GM12878 (cell line): ENCODE data around the gene CCR5AS.
A peak's percentile ranks its signal among the peaks of the same experiment; 100 is the strongest.

Source experiments
- ETV6 ChIP-seq, 2 experiments: fragments of 450-650 bp in 1 of 2; IDR thresholded peaks in 1 of 2; conservative IDR thresholded peaks in 1 of 2; 2 replicates each; pipeline ENCODE4 v1.6.1; 2014; ENCODE audit warnings: antibody characterized with exemption in 1 of 2, borderline replicate concordance in 1 of 2, low read depth in 1 of 2, mild to moderate bottlenecking in 1 of 2, moderate library complexity in 1 of 2
- IRF4 ChIP-seq: IDR thresholded peaks from 2 replicates; pipeline ENCODE4 v1.6.1; 2011; ENCODE audit warnings: low read depth, low read length
- IRF5 ChIP-seq: fragments of 450-650 bp; IDR thresholded peaks from 2 replicates; pipeline ENCODE4 v1.6.1; 2017; ENCODE audit warnings: borderline replicate concordance
- KLF5 ChIP-seq: fragments of 450-650 bp; IDR thresholded peaks from 2 replicates; pipeline ENCODE4 v1.6.1; 2014; ENCODE audit warnings: mild to moderate bottlenecking; ENCODE audit not compliant: partially characterized antibody
- MYB ChIP-seq: fragments of 150-350 bp; IDR thresholded peaks from 2 replicates; pipeline ENCODE4 v1.6.1; 2014; ENCODE audit warnings: mild to moderate bottlenecking, low read depth, low read length, borderline replicate concordance
- RB1 ChIP-seq: fragments of 450-650 bp; formaldehyde crosslinking; IDR thresholded peaks from 2 replicates; pipeline ENCODE4 v1.6.1; 2017; ENCODE audit warnings: mild to moderate bottlenecking, borderline replicate concordance
- RELB ChIP-seq: fragments of 450-650 bp; IDR thresholded peaks from 2 replicates; pipeline ENCODE4 v1.6.1; 2017; ENCODE audit warnings: low read depth, mild to moderate bottlenecking, moderate library complexity
- SMARCA5 ChIP-seq: fragments of 450-650 bp; IDR thresholded peaks from 2 replicates; pipeline ENCODE4 v1.6.1; 2017; ENCODE audit warnings: mild to moderate bottlenecking
- SRF ChIP-seq, 2 experiments: IDR thresholded peaks; 2 replicates each; pipeline ENCODE4 v1.6.1; 2011; ENCODE audit warnings: low read depth in 2 of 2, low read length in 2 of 2, mild to moderate bottlenecking in 1 of 2, moderate library complexity in 1 of 2
- ZNF217 ChIP-seq: fragments of 450-650 bp; IDR thresholded peaks from 2 replicates; pipeline ENCODE4 v1.6.1; 2017; ENCODE audit warnings: antibody characterized with exemption, mild to moderate bottlenecking
- ZNF24 ChIP-seq: fragments of 450-650 bp; IDR thresholded peaks from 2 replicates; pipeline ENCODE4 v1.6.1; 2017; ENCODE audit warnings: antibody characterized with exemption, mild to moderate bottlenecking
- TF ChIP-seq, protein P1 (sequence below): fragments of 450-650 bp; formaldehyde crosslinking; IDR thresholded peaks from 2 replicates; pipeline ENCODE4 v1.4.0; 2022; ENCODE audit warnings: mild to moderate bottlenecking, moderate library complexity

The CCR5AS gene

DNA sequence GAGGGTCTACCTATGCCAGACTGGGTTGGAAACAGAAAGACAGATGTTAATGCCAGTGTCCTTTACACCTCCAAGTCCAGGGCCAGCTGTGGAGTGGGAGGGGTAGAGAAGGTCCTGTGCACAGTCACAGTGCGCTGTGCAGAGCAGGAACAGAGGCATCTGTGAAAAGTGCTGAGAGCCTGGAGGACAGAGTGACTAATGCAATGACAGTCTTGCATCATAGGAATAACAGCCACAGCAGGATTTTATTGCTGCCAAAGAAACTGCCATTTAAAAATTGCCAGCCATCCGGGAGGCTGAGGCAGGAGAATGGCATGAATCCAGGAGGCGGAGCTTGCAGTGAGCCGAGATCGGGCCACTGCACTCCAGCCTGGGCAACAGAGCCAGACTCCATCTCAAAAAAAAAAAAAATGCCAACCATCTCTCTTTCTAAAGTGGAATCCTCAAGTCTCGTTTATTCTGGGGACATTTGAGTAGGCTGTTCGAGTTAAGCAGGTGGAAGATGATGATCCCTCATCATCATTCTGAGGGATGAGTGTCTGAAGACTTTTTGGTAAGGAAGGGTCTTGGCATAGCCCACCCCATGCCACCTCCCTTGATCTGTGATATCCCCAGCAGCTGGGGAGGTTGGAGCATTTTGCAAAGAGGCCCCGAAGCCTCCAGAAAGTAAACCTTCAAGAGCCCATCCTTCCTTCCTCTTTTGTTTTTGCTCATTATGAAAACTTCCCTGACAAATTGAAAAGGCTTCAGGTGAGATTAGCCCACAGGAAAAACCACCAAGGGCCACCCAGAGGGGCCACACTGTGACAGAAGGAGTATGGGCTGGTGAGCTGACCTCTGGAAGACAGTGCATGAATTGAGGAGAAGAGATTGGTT is 45.2 kb downstream of the CCR5AS start (continued):
- TF ChIP-seq, protein P1, sequence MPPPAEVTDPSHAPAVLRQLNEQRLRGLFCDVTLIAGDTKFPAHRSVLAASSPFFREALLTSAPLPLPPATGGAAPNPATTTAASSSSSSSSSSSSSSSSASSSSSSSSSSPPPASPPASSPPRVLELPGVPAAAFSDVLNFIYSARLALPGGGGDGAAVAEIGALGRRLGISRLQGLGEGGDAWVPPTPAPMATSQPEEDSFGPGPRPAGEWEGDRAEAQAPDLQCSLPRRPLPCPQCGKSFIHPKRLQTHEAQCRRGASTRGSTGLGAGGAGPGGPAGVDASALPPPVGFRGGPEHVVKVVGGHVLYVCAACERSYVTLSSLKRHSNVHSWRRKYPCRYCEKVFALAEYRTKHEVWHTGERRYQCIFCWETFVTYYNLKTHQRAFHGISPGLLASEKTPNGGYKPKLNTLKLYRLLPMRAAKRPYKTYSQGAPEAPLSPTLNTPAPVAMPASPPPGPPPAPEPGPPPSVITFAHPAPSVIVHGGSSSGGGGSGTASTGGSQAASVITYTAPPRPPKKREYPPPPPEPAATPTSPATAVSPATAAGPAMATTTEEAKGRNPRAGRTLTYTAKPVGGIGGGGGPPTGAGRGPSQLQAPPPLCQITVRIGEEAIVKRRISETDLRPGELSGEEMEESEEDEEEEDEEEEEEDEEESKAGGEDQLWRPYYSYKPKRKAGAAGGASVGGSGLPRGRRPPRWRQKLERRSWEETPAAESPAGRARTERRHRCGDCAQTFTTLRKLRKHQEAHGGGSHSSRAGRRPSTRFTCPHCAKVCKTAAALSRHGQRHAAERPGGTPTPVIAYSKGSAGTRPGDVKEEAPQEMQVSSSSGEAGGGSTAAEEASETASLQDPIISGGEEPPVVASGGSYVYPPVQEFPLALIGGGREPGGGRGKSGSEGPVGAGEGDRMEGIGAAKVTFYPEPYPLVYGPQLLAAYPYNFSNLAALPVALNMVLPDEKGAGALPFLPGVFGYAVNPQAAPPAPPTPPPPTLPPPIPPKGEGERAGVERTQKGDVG = no peak
- no peak for TF ChIP-seq IRF5
- peak in 1 of 2 experiments; percentile 75; a peak in 1 of 4 replicates for TF ChIP-seq ETV6 (conservative IDR thresholded peaks at IDR 0.05 in 1 of 2, IDR thresholded peaks at IDR 0.05 in 1 of 2; ENCODE audit: borderline replicate concordance in 1 of 2, low read depth in 1 of 2)
- no peak for TF ChIP-seq SRF (IDR thresholded peaks at IDR 0.05; ENCODE audit: low read depth in 2 of 2, low read length in 2 of 2)
- TF ChIP-seq RB1 = no peak
- no peak for TF ChIP-seq SMARCA5
- no peak for TF ChIP-seq ZNF217
- TF ChIP-seq ZNF24 = no peak
- no peak for TF ChIP-seq MYB
- TF ChIP-seq KLF5 = no peak
- TF ChIP-seq IRF4 = no peak
- TF ChIP-seq RELB = peak; percentile 17; the same call in 1 of the 2 replicates
- TF ChIP-seq, all 136 proteins: peak for 10
